NB4 (cell line): ENCODE measurements around the gene ZNF444.

Experiments used
- CTCF ChIP-seq: IDR thresholded peaks from one replicate; pipeline ENCODE4 v1.5.1; 2012; ENCODE audit warnings: low read depth, low read length
- POLR2A ChIP-seq: IDR thresholded peaks from 2 replicates; pipeline ENCODE4 v1.6.1; 2011; ENCODE audit warnings: mild to moderate bottlenecking; ENCODE audit not compliant: insufficient read length; ENCODE audit errors: extremely low read depth

GRCh38 chr19:56176881-56177280 is 35.8 kb downstream of the ZNF444 start:
- TF ChIP-seq CTCF: no peak
- no peak for TF ChIP-seq POLR2A
